GM12892 (cell line): ENCODE data around the gene PSMG3. TPM values are rescaled to one million over a fixed set of nuclear protein-coding genes. Genes with fewer than 3 reads are reported as not detected.
A peak's percentile ranks its signal among the peaks of the same experiment; 100 is the strongest.

ENCODE experiments used
- DNase-seq: peaks from one replicate; pipeline ENCODE4 v3.0.0; 2011; ENCODE audit not compliant: insufficient read length
- FAIRE-seq: peaks from 2 replicates; lab custom pipeline; 2011; peaks lifted over from hg19 to GRCh38; lab: Jason Lieb, UNC
- POLR2A ChIP-seq: IDR thresholded peaks from 2 replicates; pipeline ENCODE4 v1.6.1; 2011; ENCODE audit warnings: low read depth, low read length, control low read depth
- POLR2AphosphoS5 ChIP-seq: IDR thresholded peaks from 2 replicates; pipeline ENCODE4 v1.6.1; 2011; ENCODE audit warnings: low read depth, low read length, control low read depth
- TAF1 ChIP-seq: IDR thresholded peaks from 2 replicates; pipeline ENCODE4 v1.6.1; 2011; ENCODE audit warnings: low read depth, mild to moderate bottlenecking, control low read depth, low read length, borderline replicate concordance
- polyA plus RNA-seq: library from polyadenylated mRNA; unstranded; fragments of >200 nt; gene quantifications from one replicate; pipeline ENCODE4 v1.2.1, GENCODE V29; 2012; ENCODE audit warnings: missing spikeins, inconsistent platforms; ENCODE audit not compliant: missing spikeins

Gene PSMG3
- 51.5 TPM for polyA plus RNA-seq

DNA sequence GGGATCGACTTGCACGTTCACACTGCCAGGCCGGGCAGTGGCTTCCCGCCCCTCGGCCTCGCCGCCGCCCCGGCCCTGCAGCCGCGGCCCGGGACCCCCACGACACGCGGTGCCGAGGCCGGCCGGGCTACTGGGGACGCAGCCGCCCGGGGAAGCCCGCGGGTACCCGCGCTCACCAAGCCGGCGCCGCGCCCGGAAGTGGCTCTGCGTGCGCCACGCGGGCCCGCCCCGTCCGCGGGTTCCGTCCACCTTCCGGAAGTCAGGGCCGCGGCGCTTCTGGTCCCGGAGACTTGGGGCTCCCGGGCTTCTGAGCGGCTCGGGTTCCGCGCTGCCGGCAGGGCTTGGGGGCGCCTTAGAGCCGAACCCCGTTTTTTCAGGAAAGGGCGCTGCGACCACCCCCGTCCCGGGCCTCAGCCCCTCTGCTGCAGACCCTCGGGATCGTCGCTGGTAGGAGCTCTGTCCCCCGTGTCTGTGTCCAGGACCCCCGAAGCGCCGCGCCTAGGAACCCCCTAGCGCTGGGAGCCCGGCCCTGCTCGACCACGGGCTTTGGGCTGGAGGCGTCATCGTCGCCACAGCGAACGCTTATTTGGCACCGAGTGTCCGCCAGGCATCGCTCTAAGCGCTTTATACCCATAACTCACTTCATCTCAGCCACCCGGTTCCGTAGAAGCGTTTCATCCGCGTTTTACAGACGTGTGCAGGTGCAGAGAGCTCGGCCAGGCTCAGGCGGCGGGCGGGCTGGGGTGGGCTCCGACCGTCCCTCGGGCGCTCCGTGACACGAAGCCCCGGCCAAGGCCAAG lies at the start of gene PSMG3:
TSS of gene PSMG3 (minus strand) at position 200 of the 800 bp plus-strand sequence. CDS start 693 bp downstream, outside the sequence.
- DNase-seq, result peak; percentile 99
- peak; percentile 85; the same call in 1 of the 2 replicates for TF ChIP-seq POLR2A
- peak; percentile 66; the same call in 1 of the 2 replicates for TF ChIP-seq TAF1
- peak; percentile 78 for TF ChIP-seq POLR2AphosphoS5
- peak; percentile 89 for FAIRE-seq

GRCh38 chr7:1618475-1618874 lies 48.6 kb upstream of the PSMG3 start:
- TF ChIP-seq TAF1, result no peak
- TF ChIP-seq POLR2AphosphoS5, result no peak
- no peak for TF ChIP-seq POLR2A
- FAIRE-seq (peak; percentile 38), DNase-seq (no peak)

DNA sequence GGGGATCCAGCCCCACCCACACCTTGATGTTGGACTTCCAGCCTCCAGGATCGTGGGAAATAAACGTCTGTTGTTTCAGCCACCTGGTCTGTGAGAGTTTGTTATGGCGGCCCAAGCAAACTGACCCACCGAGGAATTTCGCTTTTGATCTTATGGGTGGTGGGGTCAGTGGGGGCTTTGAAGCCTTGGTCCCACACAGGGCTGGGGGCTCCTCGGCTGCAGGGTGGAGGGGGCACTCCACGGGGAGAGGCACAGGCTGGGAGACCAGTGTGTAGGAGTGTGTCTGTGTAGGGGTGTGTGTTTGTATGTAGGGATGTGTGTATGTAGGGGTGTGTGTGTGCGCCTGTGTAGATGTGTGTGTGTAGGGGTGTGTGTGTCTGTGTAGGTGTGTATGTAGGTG lies 48.1 kb upstream of the PSMG3 start:
- TF ChIP-seq POLR2AphosphoS5, result no peak
- TF ChIP-seq POLR2A, result no peak
- TF ChIP-seq TAF1, result no peak
- no peak for DNase-seq
- FAIRE-seq, result no peak

- DNase-seq (no peak), FAIRE-seq (no peak)
- no peak for TF ChIP-seq POLR2AphosphoS5
These were observed 46.9 kb upstream of the PSMG3 start for GRCh38 chr7:1616741-1617140.

- FAIRE-seq, result no peak
- no peak for TF ChIP-seq POLR2AphosphoS5
- no peak for TF ChIP-seq TAF1
- no peak for TF ChIP-seq POLR2A
- DNase-seq, result no peak
These were observed 41.9 kb upstream of the PSMG3 start for GRCh38 chr7:1611708-1612241.

DNA sequence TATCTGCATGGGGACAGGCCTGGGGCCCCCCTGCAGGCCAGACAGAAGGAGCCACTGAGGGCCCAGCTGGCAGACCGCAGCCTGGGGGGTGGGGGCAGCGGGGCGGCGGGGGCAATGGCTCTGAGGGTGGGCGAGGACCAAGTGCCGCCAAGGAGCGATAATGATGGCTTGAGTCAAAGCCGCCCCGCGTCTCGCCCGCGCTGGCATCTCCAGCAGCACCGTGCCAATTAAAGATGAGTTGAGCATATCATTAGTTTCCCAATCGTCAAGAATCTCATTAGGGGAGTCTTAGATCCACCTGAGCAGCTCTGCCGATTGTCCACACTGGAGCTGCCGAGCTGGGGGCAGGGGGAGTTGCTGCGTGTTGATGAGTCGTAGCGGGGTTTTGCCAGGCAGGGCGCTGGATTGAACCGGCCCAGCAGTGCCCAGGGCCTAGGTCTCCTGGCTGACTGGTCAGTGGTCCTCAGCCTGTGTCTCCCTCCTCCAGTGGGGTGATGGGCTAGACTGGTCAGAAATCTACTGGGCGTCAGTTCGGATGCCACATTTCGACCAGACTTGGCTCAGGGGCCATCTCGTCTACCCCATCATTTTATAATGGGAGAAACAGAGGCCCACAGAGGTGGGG lies 41.0 kb upstream of the PSMG3 start:
- no peak for FAIRE-seq
- DNase-seq, result no peak
- TF ChIP-seq POLR2AphosphoS5, result no peak

GRCh38 chr7:1610013-1610677 lies 40.3 kb upstream of the PSMG3 start:
- no peak for DNase-seq
- no peak for TF ChIP-seq TAF1
- no peak for TF ChIP-seq POLR2AphosphoS5
- TF ChIP-seq POLR2A, result no peak
- no peak for FAIRE-seq

- DNase-seq (no peak), FAIRE-seq (no peak)
- no peak for TF ChIP-seq TAF1
- TF ChIP-seq POLR2AphosphoS5, result no peak
- no peak for TF ChIP-seq POLR2A
These were observed 39.2 kb upstream of the PSMG3 start for GRCh38 chr7:1609023-1609422.

DNA sequence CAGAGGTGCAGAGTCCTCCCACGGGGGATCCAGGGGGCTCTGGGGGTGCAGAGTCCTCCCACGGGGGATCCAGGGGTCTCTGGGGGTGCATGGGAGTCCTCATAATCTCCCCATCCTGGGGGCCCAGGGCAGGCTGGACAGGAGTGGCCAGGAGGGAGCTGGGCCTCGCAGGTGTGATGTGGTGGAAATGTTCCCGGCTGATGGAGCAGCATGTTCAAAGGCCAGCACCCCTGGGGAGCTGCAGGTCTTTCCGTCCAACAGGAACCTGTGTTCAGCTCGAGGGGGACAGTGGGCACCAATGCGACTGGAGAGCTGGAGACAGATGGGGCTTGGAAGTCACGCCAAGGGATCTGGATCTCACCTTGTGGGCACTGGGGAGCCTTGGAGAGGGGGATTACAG lies 38.5 kb upstream of the PSMG3 start:
- FAIRE-seq, result no peak

GRCh38 chr7:1607696-1608095 lies 37.9 kb upstream of the PSMG3 start:
- TF ChIP-seq TAF1 (no peak), POLR2A (no peak), POLR2AphosphoS5 (no peak)
- FAIRE-seq (no peak), DNase-seq (no peak)

More for the DNA sequence above, 38.5 kb upstream of the PSMG3 start:
- no peak for DNase-seq
- TF ChIP-seq TAF1 (no peak), POLR2AphosphoS5 (no peak), POLR2A (no peak)

- TF ChIP-seq POLR2AphosphoS5, result no peak
- no peak for TF ChIP-seq POLR2A
- TF ChIP-seq TAF1, result no peak
- FAIRE-seq (no peak), DNase-seq (no peak)
These were observed 37.2 kb upstream of the PSMG3 start for GRCh38 chr7:1607001-1607400.

- no peak for TF ChIP-seq POLR2A
- no peak for TF ChIP-seq POLR2AphosphoS5
- TF ChIP-seq TAF1, result no peak
- no peak for DNase-seq
These were observed 34.6 kb upstream of the PSMG3 start for GRCh38 chr7:1604383-1604782.

More at GRCh38 chr7:1604383-1604782, 34.6 kb upstream of the PSMG3 start:
- no peak for FAIRE-seq
